ENCODE data around the gene NCAPG2. TPM values are rescaled to one million over a fixed set of nuclear protein-coding genes. Genes with fewer than 3 reads are reported as not detected.

NCAPG2 gene
- total RNA-seq, 4 donors from 2014 or later, result 6.7 to 8.3 (median 7.7) TPM

DNA sequence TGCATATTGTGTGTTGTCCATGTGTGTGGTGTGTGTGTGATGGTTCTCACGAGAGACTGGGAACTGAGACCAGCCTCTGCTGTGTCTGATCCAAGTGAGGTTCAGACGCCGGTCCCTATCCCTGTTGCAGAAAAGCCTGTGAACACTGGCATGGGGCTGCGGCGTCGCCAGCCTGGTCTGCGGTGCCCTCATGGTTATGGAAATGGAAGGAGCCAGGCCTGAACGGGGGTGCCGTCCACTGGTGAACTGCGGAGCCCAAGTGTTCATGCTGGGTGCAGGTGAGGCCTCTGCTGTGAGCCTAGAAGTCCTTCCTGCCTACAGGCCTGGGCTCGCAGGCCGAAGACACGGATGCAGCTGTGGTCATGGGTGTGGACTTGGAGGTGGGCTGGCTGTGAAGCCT lies 18.7 kb upstream of the NCAPG2 start:
- WGBS, 2 donors, result 86 to 94% methylated on average over 13 of the region's 13 CpGs
- TF ChIP-seq POLR2A (IDR thresholded peaks at IDR 0.05), result no peak
- TF ChIP-seq, protein P1, sequence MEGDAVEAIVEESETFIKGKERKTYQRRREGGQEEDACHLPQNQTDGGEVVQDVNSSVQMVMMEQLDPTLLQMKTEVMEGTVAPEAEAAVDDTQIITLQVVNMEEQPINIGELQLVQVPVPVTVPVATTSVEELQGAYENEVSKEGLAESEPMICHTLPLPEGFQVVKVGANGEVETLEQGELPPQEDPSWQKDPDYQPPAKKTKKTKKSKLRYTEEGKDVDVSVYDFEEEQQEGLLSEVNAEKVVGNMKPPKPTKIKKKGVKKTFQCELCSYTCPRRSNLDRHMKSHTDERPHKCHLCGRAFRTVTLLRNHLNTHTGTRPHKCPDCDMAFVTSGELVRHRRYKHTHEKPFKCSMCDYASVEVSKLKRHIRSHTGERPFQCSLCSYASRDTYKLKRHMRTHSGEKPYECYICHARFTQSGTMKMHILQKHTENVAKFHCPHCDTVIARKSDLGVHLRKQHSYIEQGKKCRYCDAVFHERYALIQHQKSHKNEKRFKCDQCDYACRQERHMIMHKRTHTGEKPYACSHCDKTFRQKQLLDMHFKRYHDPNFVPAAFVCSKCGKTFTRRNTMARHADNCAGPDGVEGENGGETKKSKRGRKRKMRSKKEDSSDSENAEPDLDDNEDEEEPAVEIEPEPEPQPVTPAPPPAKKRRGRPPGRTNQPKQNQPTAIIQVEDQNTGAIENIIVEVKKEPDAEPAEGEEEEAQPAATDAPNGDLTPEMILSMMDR (IDR thresholded peaks at IDR 0.05), result no peak
- Histone ChIP-seq H3K4me3 (replicated peaks in 1 of 3) (no peak overlapping the region), H3K27me3 (no peaks in the 10 kb centered on the region), H3K27ac (no peak overlapping the region), H3K9me3 (no peaks in the 10 kb centered on the region), H3K4me1 (no peaks in the 10 kb centered on the region), H3K36me3 (no peaks in the 10 kb centered on the region)
- no peak for DNase-seq
- intact Hi-C loops (cut with DNase I), result no loop called here

DNA sequence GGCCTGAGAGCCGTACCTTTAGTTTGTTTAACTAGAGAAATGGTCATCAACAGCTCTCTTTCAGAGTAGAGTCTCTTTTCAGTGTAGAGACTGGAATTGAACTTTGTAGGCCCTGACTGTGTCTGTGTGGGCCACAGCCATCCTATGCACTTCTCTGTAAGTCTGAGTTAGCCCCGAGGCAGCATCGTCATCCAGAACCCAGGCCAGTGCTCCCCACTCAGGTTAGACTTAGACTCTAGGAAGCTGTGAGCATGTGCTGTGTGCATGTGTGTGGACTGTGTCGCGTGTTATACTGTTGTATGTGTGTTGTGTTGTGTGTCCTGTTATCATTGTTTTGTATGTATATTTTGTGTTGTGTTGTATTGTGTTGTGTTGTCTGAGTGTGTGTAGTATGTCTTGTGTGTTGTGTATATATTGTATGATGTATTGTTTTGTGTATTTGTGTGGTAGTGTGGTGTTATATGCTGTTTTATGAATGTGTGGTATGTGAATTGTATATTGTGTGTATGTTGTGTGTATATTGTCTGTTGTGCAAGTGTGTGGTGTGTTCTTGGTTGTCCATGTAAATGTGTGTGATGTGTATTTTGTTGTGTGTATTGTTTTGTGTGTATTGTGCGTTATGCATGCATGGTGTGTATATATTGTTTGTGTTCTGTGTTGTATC lies 18.1 kb upstream of the NCAPG2 start:
- Histone ChIP-seq H3K27ac (no peak overlapping the region), H3K36me3 (no peaks in the 10 kb centered on the region), H3K9me3 (no peaks in the 10 kb centered on the region), H3K27me3 (no peaks in the 10 kb centered on the region), H3K4me3 (replicated peaks in 1 of 3) (no peak overlapping the region), H3K4me1 (no peaks in the 10 kb centered on the region)
- intact Hi-C loops (cut with DNase I), result no loop called here
- TF ChIP-seq, protein P1 (IDR thresholded peaks at IDR 0.05), result no peak
- TF ChIP-seq POLR2A (IDR thresholded peaks at IDR 0.05), result no peak
- WGBS, 2 donors, result 89 to 96% methylated on average over 6 of the region's 6 CpGs
- DNase-seq, result no peak

- WGBS, 2 donors, result 89 to 91% methylated on average over 9 of the region's 9 CpGs
- Histone ChIP-seq H3K27me3 (no peaks in the 10 kb centered on the region), H3K4me3 (replicated peaks in 1 of 3) (no peak overlapping the region), H3K4me1 (no peaks in the 10 kb centered on the region), H3K36me3 (no peaks in the 10 kb centered on the region), H3K27ac (no peak overlapping the region), H3K9me3 (no peaks in the 10 kb centered on the region)
- intact Hi-C loops (cut with DNase I), result no loop called here
- TF ChIP-seq, protein P1 (IDR thresholded peaks at IDR 0.05), result no peak
- TF ChIP-seq POLR2A (IDR thresholded peaks at IDR 0.05), result no peak
- no peak for DNase-seq
Observed at GRCh38 chr7:158720112-158720511, 15.5 kb upstream of the NCAPG2 start.

- 69 to 96% methylated on average over 1 of the region's 1 CpG for WGBS, 2 donors
- Histone ChIP-seq H3K9me3 (no peaks in the 10 kb centered on the region), H3K36me3 (no peaks in the 10 kb centered on the region), H3K27ac (no peak overlapping the region), H3K27me3 (no peaks in the 10 kb centered on the region), H3K4me3 (replicated peaks in 1 of 3) (no peak overlapping the region), H3K4me1 (no peaks in the 10 kb centered on the region)
- no peak for DNase-seq
- intact Hi-C loops (cut with DNase I), result no loop called here
- TF ChIP-seq POLR2A (IDR thresholded peaks at IDR 0.05), result no peak
- TF ChIP-seq, protein P1 (IDR thresholded peaks at IDR 0.05), result no peak
Observed at GRCh38 chr7:158716802-158717201, 12.2 kb upstream of the NCAPG2 start.

DNA sequence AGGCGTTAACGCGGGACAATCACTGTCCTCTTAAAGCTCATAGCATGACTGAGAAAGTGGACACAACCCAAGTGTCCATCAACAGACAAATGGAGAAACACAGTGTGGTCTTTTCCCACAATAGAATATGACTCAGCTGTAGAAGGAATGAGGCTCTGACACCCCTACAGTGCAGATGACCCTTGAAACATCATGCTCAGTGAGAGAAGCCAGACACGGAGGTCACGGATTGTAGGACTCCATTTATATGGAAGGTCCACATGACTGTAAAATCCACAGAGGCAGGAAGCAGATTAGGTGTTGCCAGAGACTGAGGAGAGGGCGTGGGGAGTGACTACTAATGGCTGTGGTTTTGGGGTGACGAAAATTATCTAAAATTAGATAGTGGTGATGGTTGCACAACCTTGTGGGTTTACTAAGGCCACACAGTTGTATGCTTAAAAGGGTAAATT lies 6.1 kb upstream of the NCAPG2 start:
- no peaks in the 10 kb centered on the region for H3K9me3 ChIP-seq
- no peak overlapping the region for H3K27ac ChIP-seq
- TF ChIP-seq POLR2A (IDR thresholded peaks at IDR 0.05), result no peak
- TF ChIP-seq, protein P1 (IDR thresholded peaks at IDR 0.05), result no peak
- intact Hi-C loops (cut with DNase I), result no loop called here
- no peaks in the 10 kb centered on the region for H3K4me1 ChIP-seq
- H3K4me3 ChIP-seq (replicated peaks in 1 of 3), result no peak overlapping the region
- 84 to 87% methylated on average over 7 of the region's 7 CpGs for WGBS, 2 donors
- no peaks in the 10 kb centered on the region for H3K27me3 ChIP-seq
- DNase-seq, result no peak
- no peaks in the 10 kb centered on the region for H3K36me3 ChIP-seq
